Kasumi-1 (cell line): ENCODE measurements around the gene OR1C1.
"Not testable (repeated sequence)": the region's sequence is repeated elsewhere in the genome, so short reads cannot be mapped to it uniquely, and the experiment has no call there.

Source experiments
- DNase-seq, 2 experiments: peaks; one replicate each; lab custom pipeline; 2025; lab: John Stamatoyannopoulos, UW

Gene OR1C1, protein sequence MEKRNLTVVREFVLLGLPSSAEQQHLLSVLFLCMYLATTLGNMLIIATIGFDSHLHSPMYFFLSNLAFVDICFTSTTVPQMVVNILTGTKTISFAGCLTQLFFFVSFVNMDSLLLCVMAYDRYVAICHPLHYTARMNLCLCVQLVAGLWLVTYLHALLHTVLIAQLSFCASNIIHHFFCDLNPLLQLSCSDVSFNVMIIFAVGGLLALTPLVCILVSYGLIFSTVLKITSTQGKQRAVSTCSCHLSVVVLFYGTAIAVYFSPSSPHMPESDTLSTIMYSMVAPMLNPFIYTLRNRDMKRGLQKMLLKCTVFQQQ

DNA sequence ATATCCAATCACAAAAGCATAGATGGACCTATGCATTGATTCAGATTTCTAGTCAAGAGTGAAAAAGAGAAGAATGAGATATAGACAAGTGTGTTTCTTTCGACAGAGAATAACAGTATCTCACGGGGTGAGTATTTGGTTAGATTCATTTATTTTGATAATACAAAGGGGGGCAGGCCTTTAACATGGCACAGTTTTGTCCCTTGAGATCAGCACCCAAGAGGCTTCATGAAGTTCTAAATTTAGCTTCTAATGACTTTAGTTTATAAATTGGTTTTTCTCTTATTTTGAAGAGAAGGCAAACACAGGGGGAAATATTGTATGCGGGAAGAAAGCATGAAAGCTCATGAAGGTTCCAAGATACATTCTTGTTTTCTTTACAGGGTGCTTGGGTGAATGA, at the start of gene OR1C1:
Gene OR1C1 (minus strand): TSS at position 101 of the 400 bp plus-strand sequence. CDS start 2,150 bp downstream, outside the sequence.
- DNase-seq: no peak

DNA sequence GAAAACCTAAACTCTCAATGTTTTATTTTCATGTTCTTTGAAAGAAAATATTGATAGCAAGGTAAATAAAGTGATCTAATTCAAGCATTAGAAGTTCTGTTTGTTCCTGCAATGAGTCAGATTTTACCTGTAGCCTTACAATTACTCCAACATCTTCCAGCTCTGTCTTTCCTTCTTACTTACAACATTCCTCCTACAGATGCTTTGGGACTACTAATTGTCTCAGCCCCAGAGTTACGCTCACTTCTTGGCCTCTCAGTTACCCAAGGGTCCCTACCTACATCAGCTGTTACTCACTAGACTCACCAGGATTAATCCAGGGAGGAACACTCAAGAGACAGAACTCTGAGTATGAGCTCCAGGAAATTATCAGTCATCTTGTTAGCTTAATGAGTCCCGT, 37.2 kb upstream of the OR1C1 start:
- no peak for DNase-seq

DNA sequence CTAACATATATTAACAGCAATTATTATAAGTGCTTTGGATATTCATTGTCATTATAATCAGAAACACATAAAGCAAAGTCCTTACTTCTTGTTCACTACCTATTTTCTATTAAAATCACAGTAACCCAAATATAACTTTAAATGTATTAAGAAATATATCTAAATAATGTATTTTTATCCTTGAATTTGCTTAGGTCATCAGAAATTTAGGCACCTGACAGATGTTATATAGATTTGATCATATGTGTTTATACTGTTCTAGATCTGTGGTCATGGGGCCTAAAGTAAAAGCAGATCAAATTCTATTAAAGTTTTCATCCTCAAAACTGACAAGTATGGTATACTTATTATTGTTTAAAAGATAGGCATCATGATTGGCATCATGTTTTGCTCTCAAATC, 9.2 kb upstream of the OR1C1 start:
- DNase-seq: no peak

DNA sequence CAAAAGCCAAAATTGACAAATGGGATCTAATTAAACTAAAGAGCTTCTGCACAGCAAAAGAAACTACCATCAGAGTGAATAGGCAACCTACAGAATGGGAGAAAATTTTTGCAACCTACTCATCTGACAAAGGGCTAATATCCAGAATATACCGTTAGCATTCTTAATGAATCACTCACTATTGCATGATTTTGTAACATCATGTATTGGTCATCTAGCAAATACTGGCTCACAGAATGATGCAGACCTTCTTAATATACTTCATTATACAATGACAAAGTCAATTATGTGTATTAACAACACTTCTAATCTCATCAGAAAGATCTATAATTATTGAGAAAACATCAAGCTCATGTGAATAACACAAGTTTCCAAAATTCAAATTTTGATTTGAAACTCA, 6.0 kb downstream of the OR1C1 start:
- not testable (repeated sequence) for DNase-seq

DNA sequence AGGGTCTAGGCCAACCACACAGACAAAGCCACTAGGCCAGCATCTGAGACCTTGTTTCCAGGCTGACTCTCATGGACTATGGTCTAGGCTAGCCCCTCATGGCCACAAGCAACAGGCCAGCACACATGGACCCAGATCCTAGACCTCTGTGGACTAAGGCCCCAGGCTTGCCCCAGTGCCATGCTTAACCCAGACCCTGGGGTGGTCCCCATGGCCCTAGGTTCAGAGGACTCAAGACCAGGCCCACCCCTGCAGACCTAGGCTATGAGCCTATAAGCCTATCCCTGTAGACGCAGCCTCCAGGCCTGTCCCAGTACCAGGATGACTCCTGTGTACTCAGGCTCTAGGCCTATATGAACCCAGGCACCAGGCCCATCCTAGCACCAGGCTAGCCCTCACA, 10.5 kb downstream of the OR1C1 start:
- no peak for DNase-seq

DNA sequence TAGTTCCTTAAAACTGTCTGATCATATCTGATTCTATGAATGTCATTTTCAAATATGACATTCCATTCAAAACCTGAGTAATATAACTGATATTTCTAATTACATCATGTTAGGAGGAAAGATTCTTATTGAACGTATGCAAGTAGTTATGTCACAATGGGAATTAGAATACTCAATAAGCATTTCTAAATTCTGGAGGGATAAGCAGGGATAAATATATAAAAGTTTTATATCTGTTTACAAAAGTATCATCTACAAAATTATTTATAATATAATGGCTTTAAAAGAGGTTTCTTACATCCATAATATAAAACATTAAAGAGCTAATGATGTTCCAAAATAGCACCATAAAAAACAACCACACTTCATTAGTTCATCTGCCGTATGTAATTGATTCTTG, 12.3 kb downstream of the OR1C1 start, which contains the start of gene OR14A2:
Gene OR14A2 (minus strand): TSS at position 101 of the 400 bp plus-strand sequence.
- no peak for DNase-seq

DNA sequence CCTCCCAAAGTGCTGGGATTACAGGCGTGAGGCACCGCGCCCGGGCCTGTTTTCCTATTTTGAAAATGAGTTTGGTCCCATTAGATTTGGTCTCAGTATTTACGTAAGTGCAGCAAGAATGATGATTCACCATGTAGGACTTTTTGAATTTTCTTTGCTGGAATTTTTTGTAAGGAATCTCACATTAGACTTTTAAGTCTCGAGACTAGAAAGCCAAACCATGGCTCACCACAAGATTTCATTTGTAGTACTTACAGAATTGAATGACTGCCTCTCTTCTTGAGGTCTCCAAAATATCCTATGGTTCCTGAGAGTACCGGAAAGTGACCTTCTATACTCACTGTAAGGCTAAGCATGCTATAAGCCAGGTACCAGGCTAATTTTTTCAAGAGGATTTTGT, 12.7 kb downstream of the OR1C1 start:
- DNase-seq: no peak

DNA sequence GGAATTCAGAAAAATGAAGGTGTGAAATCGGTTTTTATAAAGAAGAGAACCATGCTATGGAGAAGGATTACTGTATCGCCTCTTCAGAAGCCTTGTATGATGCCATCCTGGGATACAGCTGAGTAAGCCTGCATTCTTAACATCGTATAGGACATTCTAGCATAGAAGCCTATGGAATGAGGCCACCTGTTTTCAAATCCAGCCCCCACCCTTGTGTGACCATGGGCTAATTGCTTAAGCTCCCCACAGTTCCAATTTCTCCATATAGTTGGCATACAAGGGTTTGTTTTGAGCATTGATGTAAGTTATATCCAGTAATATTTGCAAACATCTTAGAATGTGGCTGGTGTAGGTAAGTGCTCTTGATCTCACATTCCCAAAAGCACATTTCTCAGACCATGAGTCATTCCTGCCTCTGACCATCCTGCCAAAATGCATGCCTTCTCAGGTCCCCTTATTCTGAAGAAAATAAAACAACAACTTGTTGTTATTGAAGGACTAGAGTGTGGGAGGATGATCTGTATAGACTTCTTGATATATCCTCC, 13.9 kb downstream of the OR1C1 start:
- DNase-seq: no peak

DNA sequence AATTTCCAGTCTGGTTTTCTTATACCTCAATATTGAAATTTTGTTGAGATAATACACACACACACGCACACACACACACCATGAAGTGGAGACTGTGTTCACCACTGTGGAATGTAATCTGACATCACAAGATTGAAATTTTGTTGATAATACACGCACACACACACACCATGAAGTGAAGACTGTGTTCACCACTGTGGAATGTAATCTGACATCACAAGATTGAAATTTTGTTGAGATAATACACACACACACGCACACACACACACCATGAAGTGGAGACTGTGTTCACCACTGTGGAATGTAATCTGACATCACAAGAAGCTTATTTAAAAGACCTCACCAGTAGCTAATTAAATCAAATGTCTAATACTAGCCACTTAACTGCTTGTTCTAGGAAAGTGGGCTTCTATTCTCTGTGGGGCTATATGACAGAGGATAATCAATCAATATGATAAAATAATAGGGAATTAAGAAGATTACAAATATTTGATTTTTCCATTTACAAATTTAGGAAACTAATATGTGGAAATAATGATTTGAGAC, 18.1 kb downstream of the OR1C1 start:
- not testable (repeated sequence) for DNase-seq

DNA sequence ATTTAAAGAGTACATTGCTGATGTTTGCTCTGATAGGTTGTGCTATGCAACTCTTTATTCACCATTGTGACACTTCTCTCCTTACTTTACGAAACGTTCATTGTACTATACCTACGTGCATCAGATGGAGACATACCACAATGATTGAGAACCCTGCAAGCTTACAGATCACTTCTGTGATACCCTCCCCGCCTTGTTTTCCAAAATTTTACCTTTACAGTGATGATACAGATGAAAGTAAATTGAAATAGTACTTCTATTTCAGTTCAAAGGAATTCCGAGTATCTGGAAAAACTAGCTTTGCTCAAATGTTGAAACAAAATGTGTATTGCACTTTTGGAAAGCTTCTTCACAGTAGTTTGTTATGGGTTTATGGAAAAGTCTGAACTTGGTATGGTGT, 18.6 kb downstream of the OR1C1 start:
- DNase-seq: no peak

DNA sequence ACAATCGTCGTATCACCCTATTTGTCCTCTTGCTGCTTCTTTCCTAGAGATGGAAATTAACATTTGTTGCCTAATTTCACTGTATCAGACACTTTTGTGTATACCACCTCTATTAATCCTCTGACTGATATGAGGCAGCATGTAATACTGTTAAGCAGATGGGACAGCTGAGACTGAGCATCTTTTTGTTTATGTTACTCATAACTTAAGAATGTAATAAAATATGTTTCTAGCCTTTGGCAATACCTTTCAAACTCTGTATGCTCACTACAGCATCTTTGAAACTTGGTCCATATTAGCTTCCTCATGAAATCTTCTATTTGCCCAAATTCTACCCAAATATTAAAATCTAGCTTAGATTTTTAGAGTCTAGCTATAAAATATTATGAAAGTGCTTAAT, 19.6 kb downstream of the OR1C1 start:
- no peak for DNase-seq

DNA sequence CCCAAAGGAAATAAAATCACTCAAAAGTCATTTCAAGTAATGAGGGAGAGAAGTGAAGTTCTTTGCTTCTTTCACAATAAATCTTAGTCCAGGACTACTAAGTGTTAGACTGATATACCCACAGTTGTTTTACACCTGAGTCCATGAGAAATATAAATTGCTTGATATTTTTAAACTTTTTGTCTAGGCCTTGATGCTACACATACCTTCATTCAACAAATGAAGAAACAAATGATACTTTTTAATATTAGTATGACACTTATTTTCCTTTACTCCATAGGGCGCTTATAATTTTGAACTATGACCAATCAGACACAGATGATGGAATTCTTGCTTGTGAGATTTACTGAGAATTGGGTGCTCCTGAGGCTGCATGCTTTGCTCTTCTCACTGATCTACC, 22.0 kb downstream of the OR1C1 start, which contains the start of gene OR14K1:
Gene OR14K1 (plus strand): TSS at position 301 of the 400 bp plus-strand sequence. CDS start 0 bp downstream, at position 301.
- DNase-seq: no peak

DNA sequence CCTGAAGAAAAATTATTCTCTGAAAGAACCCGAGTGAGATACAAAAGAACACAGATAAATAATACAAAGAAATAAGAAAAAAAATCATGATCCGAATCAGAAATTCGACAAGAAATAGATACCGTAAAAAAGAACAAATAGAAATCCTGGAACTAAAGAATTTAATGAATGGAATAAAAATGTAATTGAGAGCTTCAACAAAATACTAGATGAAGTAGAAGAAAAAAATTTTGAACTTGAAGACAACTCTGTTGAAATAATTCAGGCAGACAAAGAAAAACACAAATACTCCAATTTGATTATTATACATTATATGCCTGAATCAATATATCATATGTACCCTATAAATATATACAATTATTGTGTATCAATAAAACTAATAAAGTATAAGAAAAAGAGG, 39.1 kb downstream of the OR1C1 start:
- DNase-seq: no peak

DNA sequence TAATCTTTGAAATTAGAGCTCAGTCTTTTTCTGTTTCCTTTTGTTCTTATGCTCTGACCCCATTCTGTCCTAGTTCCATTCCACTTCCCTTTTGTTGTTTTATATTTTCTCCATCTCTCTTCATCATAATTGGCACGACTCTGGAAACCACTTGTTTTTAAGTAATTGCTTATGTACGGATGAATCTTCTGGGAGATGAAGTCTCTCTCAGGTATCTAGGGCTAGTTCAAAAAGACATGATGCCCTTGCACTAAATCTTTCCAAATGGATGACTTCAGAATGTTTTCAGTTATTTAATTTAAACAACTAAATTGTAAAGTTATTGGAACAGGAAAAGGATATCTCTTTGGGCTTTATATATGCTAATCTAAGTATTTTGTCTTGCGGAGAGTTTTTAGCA, 43.8 kb downstream of the OR1C1 start, which contains the start of gene OR6F1:
Gene OR6F1 (minus strand): TSS at position 101 of the 400 bp plus-strand sequence. CDS start 3,891 bp downstream, outside the sequence.
- no peak for DNase-seq

DNA sequence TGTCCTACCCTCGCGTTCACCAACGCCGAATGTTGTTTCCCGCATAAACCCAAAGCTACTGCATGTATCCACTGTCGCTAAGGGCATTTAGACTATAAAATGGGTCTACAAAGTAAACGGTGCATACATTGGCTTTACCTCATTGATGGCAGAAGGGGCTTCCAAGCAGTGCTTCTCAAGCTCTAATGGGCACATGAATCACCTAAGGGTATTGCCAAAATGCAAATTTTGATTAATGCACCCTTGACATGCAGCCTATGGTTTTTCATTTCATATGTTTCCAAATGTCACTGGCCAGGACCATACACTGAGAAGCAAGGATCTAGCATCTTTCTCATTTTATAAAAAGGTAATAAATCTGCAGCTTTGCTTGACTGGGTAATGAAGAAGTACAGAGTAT, 46.6 kb downstream of the OR1C1 start:
- no peak for DNase-seq

DNA sequence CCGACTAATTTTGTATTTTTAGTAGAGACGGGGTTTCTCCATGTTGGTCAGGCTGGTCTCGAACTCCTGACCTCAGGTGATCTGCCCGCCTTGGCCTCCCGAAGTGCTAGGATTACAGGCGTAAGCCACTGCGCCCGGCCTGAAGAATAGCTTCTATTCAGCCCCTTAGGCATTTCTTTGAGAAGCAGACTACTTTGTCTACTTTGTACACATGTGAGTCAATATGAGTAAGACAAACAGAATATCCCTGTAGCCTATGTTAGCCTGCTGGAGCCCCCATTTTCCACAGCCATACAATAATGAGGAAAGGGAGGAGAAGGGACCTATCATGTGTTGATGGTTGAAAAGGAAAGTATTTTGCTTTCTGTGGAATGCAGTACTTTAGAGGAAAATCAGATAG, 49.7 kb downstream of the OR1C1 start:
- DNase-seq: not testable (repeated sequence)
